Measurements from ENCODE around the gene ZFP36.
A peak's percentile ranks its signal among the peaks of the same experiment; 100 is the strongest.

Gene ZFP36

GRCh38 chr19:39420769-39421168 is 14.1 kb downstream of the ZFP36 start:
- DNase-seq: no peak

GRCh38 chr19:39422020-39422419 is 15.4 kb downstream of the ZFP36 start:
- no peak for DNase-seq

GRCh38 chr19:39423258-39424086 is 16.8 kb downstream of the ZFP36 start:
- no peak for DNase-seq

- DNase-seq: no peak
These were observed 18.3 kb downstream of the ZFP36 start for GRCh38 chr19:39424934-39425333.

GRCh38 chr19:39425744-39426143 is 19.1 kb downstream of the ZFP36 start:
- no peak for DNase-seq

GRCh38 chr19:39426170-39426569 is 19.5 kb downstream of the ZFP36 start:
- no peak for DNase-seq

GRCh38 chr19:39427707-39428106 is 21.1 kb downstream of the ZFP36 start:
- DNase-seq: no peak

- DNase-seq: no peak
These were observed 21.9 kb downstream of the ZFP36 start for GRCh38 chr19:39428283-39429112.

GRCh38 chr19:39430675-39431593 is 24.3 kb downstream of the ZFP36 start:
- peak; percentile 78 for DNase-seq

- no peak for DNase-seq
These were observed 26.0 kb downstream of the ZFP36 start for GRCh38 chr19:39432677-39433025.

- DNase-seq: no peak
These were observed 26.9 kb downstream of the ZFP36 start for GRCh38 chr19:39433480-39434079.

- no peak for DNase-seq
These were observed 27.8 kb downstream of the ZFP36 start for GRCh38 chr19:39434123-39435076.

- peak; percentile 100 for DNase-seq
These were observed 29.1 kb downstream of the ZFP36 start, which contains the start of gene RPS16 for GRCh38 chr19:39435499-39436349. Gene RPS16 (minus strand): TSS chr19:39435949. CDS start chr19:39435895, 54 bp downstream.

GRCh38 chr19:39436350-39436716 is 29.7 kb downstream of the ZFP36 start:
- no peak for DNase-seq

GRCh38 chr19:39438270-39438934 is 31.8 kb downstream of the ZFP36 start:
- DNase-seq: no peak

- DNase-seq: no peak
These were observed 38.0 kb downstream of the ZFP36 start for GRCh38 chr19:39444598-39445195.

- DNase-seq: peak; percentile 97
These were observed 38.8 kb downstream of the ZFP36 start, which contains the start of gene SUPT5H for GRCh38 chr19:39445196-39446111. Gene SUPT5H (plus strand): TSS chr19:39445582. CDS start chr19:39445891, 309 bp downstream.

All from stimulated activated CD8-positive, alpha-beta memory T cell treated with anti-CD3 and anti-CD28 coated beads, Interleukin-4, amount 100 ng/mL, for 48 hours (primary cell).